CD14-positive monocyte (primary cell): ENCODE results near the gene ATG4C. TPM values are rescaled to one million over a fixed set of nuclear protein-coding genes. Genes with fewer than 3 reads are reported as not detected.
"Not testable (repeated sequence)": the region's sequence is repeated elsewhere in the genome, so short reads cannot be mapped to it uniquely, and the experiment has no call there.

Experiments
- DNase-seq, 3 donors: peaks; one replicate each; pipeline ENCODE4 v3.0.0-alpha.2; 2011 to 2022
- H2AFZ ChIP-seq: 2 replicates; pipeline ENCODE4 v1.6.0; 2012; ENCODE audit warnings: mild to moderate bottlenecking, low read depth, low read length, inconsistent platforms; ENCODE audit not compliant: insufficient read depth, poor library complexity, severe bottlenecking
- H3K27ac ChIP-seq, 2 donors: 1 replicate in 1 of 2; 2 replicates in 1 of 2; pipeline ENCODE4 v1.5.1; 2012 to 2013; ENCODE audit warnings: low read length in 2 of 2, control low read depth in 1 of 2, inconsistent platforms in 1 of 2, low read depth in 1 of 2, mild to moderate bottlenecking in 1 of 2
- H3K27me3 ChIP-seq, 2 donors: one replicate each; pipeline versions ENCODE4 v1.6.0 to v1.6.1; 2011 to 2013; ENCODE audit warnings: low read length in 2 of 2; ENCODE audit not compliant: control insufficient read depth in 2 of 2, insufficient read depth in 2 of 2
- H3K36me3 ChIP-seq, 2 donors: replicated peaks in 1 of 2; 1 replicate in 1 of 2; 2 replicates in 1 of 2; pipeline versions ENCODE4 v1.5.1 to v1.6.1; 2012 to 2013; ENCODE audit warnings: low read length in 2 of 2, control low read depth in 1 of 2, inconsistent platforms in 1 of 2, mild to moderate bottlenecking in 1 of 2; ENCODE audit not compliant: insufficient read depth in 2 of 2, control insufficient read depth in 1 of 2
- H3K4me1 ChIP-seq, 2 donors: 1 replicate in 1 of 2; 2 replicates in 1 of 2; pipeline versions ENCODE4 v1.5.1 to v1.6.1; 2012 to 2013; ENCODE audit warnings: low read length in 2 of 2, control low read depth in 1 of 2, inconsistent platforms in 1 of 2, mild to moderate bottlenecking in 1 of 2, moderate library complexity in 1 of 2; ENCODE audit not compliant: insufficient read depth in 2 of 2, control insufficient read depth in 1 of 2
- H3K4me2 ChIP-seq: replicated peaks from 2 replicates; pipeline ENCODE3; 2012; ENCODE audit warnings: low read length, moderate library complexity, mild to moderate bottlenecking; ENCODE audit not compliant: poor library complexity, severe bottlenecking; ENCODE audit errors: extremely low read depth
- H3K4me3 ChIP-seq, 3 experiments: fragments of 200-600 bp in 1 of 3; sonication (generic) in 1 of 3; replicated peaks in 1 of 3; 1 replicate in 2 of 3; 2 replicates in 1 of 3; pipeline ENCODE4 v1.5.1; 2011 to 2013; ENCODE audit warnings: low read length in 3 of 3, mild to moderate bottlenecking in 3 of 3, control low read depth in 2 of 3, low read depth in 2 of 3, inconsistent platforms in 1 of 3, moderate library complexity in 1 of 3
- H3K79me2 ChIP-seq: 2 replicates; pipeline ENCODE4 v1.6.0; 2012; ENCODE audit warnings: mild to moderate bottlenecking, control low read depth, inconsistent platforms, low read length, moderate library complexity; ENCODE audit not compliant: insufficient read depth
- H3K9ac ChIP-seq: 2 replicates; pipeline ENCODE4 v1.6.0; 2017; ENCODE audit warnings: low read length, mild to moderate bottlenecking; ENCODE audit not compliant: insufficient read depth, poor library complexity, severe bottlenecking
- H3K9me3 ChIP-seq, 2 donors: replicated peaks in 1 of 2; 1 replicate in 1 of 2; 2 replicates in 1 of 2; pipeline versions ENCODE4 v1.5.1 to v1.6.1; 2012 to 2013; ENCODE audit warnings: low read length in 2 of 2, control low read depth in 1 of 2; ENCODE audit not compliant: control insufficient read depth in 1 of 2, insufficient read depth in 1 of 2
- H4K20me1 ChIP-seq: 2 replicates; pipeline ENCODE4 v1.6.0; 2012; ENCODE audit warnings: mild to moderate bottlenecking, low read length, control low read depth, moderate library complexity; ENCODE audit not compliant: insufficient read depth
- H3K27ac Mint-ChIP-seq, 7 donors: one replicate each; pipeline ENCODE4 v1.8.0; 2020; ENCODE audit warnings: mild to moderate bottlenecking in 7 of 7, mixed read lengths in 7 of 7, moderate library complexity in 6 of 7, inconsistent platforms in 2 of 7
- H3K27me3 Mint-ChIP-seq, 3 donors: one replicate each; pipeline ENCODE4 v1.8.0; 2021 to 2022; ENCODE audit warnings: low read depth in 3 of 3, mild to moderate bottlenecking in 3 of 3, mixed read lengths in 3 of 3, moderate library complexity in 3 of 3, inconsistent platforms in 1 of 3
- H3K36me3 Mint-ChIP-seq, 2 donors: one replicate each; pipeline ENCODE4 v1.8.0; 2020; ENCODE audit warnings: mixed read lengths in 2 of 2, inconsistent platforms in 1 of 2, mild to moderate bottlenecking in 1 of 2
- H3K4me1 Mint-ChIP-seq: one replicate; pipeline ENCODE4 v1.8.0; 2020; ENCODE audit warnings: mild to moderate bottlenecking, mixed read lengths
- H3K4me3 Mint-ChIP-seq, 2 donors: one replicate each; pipeline ENCODE4 v1.8.0; 2020; ENCODE audit warnings: mild to moderate bottlenecking in 2 of 2, mixed read lengths in 2 of 2, moderate library complexity in 1 of 2
- H3K9me3 Mint-ChIP-seq, 7 donors: one replicate each; pipeline ENCODE4 v1.8.0; 2020 to 2022; ENCODE audit warnings: mixed read lengths in 7 of 7, mild to moderate bottlenecking in 6 of 7, moderate library complexity in 6 of 7, inconsistent platforms in 2 of 7
- WGBS: methylation state at CpG from one replicate; pipeline ENCODE4 v1.1.5; 2013; ENCODE audit warnings: missing lambda C conversion rate; ENCODE audit not compliant: insufficient coverage; 5-methylcytosine and 5-hydroxymethylcytosine counted together
- intact Hi-C, 2 donors: fragments of 100-400 bp; cut with micrococcal nuclease; formaldehyde crosslinking; loops; one replicate each; pipeline versions ENCODE4 v1.15.0 to v1.15.1; 2023
- polyA plus RNA-seq, 3 donors: library from polyadenylated mRNA; depleted of rRNA in 1 of 3; unstranded in 2 of 3; stranded (reverse) in 1 of 3; fragments of 300-500 nt in 2 of 3; fragments of >200 nt in 1 of 3; fragmentation: Illumina TruSeq in 2 of 3; gene quantifications; 1 replicate in 2 of 3; 2 replicates in 1 of 3; pipeline ENCODE4 v1.2.3, GENCODE V29; 2012 to 2021
- TF ChIP-seq, protein P1 (sequence below): fragments of 200-600 bp; IDR thresholded peaks from one replicate; pipeline ENCODE4 v1.8.0; 2022; ENCODE audit warnings: antibody characterized with exemption, mild to moderate bottlenecking

Gene ATG4C
- polyA plus RNA-seq, 3 donors, result 5.7 to 19.1 (median 17.5) TPM

DNA sequence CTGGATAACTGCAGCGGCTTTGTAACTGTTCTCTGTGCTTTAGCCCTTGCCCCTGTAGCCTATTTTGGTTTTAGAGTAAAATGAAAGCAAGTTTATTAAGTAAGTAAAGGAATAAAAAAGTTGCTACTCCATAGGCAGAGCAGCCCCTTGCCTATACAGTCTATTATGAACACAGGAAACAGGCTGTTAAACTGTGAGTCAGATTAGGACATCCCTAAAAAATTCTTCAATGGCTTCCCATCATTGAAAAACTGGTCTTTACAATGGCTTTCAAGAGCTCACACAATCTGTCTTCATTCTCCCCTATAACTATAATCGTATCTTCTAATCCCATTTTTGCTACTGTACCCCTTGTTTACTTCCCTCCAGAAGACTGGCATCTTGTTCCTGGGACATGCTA lies 43.0 kb downstream of the ATG4C start:
- Histone ChIP-seq H3K4me1 (no peaks in the 10 kb centered on the region), H3K9ac (no peak overlapping the region), H3K27me3 (no peaks in the 10 kb centered on the region), H3K4me2 (no peak overlapping the region), H3K4me3 (no peak overlapping the region), H3K79me2 (no peaks in the 10 kb centered on the region), H3K27ac (no peak overlapping the region), H4K20me1 (no peaks in the 10 kb centered on the region), H3K36me3 (peaks cover 8 to 54% of the 10 kb centered on the region in 2 donors), H3K9me3 (no peaks in the 10 kb centered on the region), H2AFZ (no peak overlapping the region)
- H3K27me3 Mint-ChIP-seq, result no peaks in the 10 kb centered on the region
- H3K36me3 Mint-ChIP-seq, result peaks cover 48 to 50% of the 10 kb centered on the region in 2 donors
- TF ChIP-seq, protein P1, sequence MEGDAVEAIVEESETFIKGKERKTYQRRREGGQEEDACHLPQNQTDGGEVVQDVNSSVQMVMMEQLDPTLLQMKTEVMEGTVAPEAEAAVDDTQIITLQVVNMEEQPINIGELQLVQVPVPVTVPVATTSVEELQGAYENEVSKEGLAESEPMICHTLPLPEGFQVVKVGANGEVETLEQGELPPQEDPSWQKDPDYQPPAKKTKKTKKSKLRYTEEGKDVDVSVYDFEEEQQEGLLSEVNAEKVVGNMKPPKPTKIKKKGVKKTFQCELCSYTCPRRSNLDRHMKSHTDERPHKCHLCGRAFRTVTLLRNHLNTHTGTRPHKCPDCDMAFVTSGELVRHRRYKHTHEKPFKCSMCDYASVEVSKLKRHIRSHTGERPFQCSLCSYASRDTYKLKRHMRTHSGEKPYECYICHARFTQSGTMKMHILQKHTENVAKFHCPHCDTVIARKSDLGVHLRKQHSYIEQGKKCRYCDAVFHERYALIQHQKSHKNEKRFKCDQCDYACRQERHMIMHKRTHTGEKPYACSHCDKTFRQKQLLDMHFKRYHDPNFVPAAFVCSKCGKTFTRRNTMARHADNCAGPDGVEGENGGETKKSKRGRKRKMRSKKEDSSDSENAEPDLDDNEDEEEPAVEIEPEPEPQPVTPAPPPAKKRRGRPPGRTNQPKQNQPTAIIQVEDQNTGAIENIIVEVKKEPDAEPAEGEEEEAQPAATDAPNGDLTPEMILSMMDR, result no peak
- H3K4me1 Mint-ChIP-seq, result no peaks in the 10 kb centered on the region
- no peak overlapping the region for H3K27ac Mint-ChIP-seq
- peaks cover 0 to 5% (median 2%) of the 10 kb centered on the region in 7 donors for H3K9me3 Mint-ChIP-seq
- 100% methylated on average over 1 of the region's 2 CpGs for WGBS
- intact Hi-C loops, result no loop called here
- H3K4me3 Mint-ChIP-seq, result no peak overlapping the region
- no peak for DNase-seq

DNA sequence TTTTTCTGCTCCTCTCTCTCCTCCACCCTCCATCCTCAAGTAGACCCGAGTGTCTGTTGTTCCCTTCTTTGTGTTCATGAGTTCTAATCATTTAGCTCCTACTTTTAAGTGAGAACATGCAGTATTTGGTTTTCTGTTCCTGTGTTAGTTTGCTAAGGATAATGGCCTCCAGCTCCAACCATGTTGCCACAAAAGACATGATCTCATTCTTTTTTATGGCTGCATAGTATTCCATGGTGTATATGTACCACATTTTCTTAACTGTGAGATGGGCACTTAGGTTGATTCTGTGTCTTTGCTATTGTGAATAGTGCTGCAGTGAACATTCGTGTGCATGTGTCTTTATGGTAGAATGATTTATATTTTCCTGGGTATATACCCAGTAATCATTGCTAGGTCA lies 43.9 kb downstream of the ATG4C start:
- H3K27me3 Mint-ChIP-seq, H3K4me3 Mint-ChIP-seq, H3K27me3 ChIP-seq, H3K79me2 ChIP-seq, intact Hi-C loops, H4K20me1 ChIP-seq, H3K9ac ChIP-seq, H3K4me1 Mint-ChIP-seq, H3K9me3 Mint-ChIP-seq, H3K4me1 ChIP-seq, H3K27ac Mint-ChIP-seq, H3K4me3 ChIP-seq, H3K4me2 ChIP-seq, H3K9me3 ChIP-seq, H2AFZ ChIP-seq, DNase-seq, H3K27ac ChIP-seq: not testable (repeated sequence)
- peaks cover 7 to 59% of the 10 kb centered on the region in 2 donors for H3K36me3 ChIP-seq
- peaks cover 48 to 55% of the 10 kb centered on the region in 2 donors for H3K36me3 Mint-ChIP-seq
- no CpG with 5 or more reads among the region's 2 CpGs for WGBS
